HUES48 (cell line): Measurements from ENCODE around the gene SLC35B2.

ENCODE experiments used
- H3K27ac ChIP-seq: one replicate; pipeline ENCODE4 v1.7.0; 2013; ENCODE audit warnings: low read depth, low read length, inconsistent platforms
- H3K27me3 ChIP-seq: 2 replicates; pipeline ENCODE4 v1.6.1; 2013; ENCODE audit warnings: mild to moderate bottlenecking, low read length; ENCODE audit not compliant: control insufficient read depth, insufficient read depth
- H3K36me3 ChIP-seq: 2 replicates; pipeline ENCODE4 v1.6.1; 2013; ENCODE audit warnings: low read length; ENCODE audit not compliant: control insufficient read depth, insufficient read depth
- H3K4me1 ChIP-seq: 2 replicates; pipeline ENCODE4 v1.6.1; 2013; ENCODE audit warnings: mild to moderate bottlenecking, low read length; ENCODE audit not compliant: control insufficient read depth, insufficient read depth
- H3K4me3 ChIP-seq: 2 replicates; pipeline ENCODE4 v1.5.1; 2013; ENCODE audit warnings: mild to moderate bottlenecking, low read depth, low read length
- H3K9ac ChIP-seq: 2 replicates; pipeline ENCODE4 v1.6.1; 2013; ENCODE audit warnings: mild to moderate bottlenecking, low read depth, low read length, moderate library complexity
- H3K9me3 ChIP-seq: 2 replicates; pipeline ENCODE4 v1.6.1; 2013; ENCODE audit warnings: low read length; ENCODE audit not compliant: control insufficient read depth, insufficient read depth

SLC35B2 gene

DNA sequence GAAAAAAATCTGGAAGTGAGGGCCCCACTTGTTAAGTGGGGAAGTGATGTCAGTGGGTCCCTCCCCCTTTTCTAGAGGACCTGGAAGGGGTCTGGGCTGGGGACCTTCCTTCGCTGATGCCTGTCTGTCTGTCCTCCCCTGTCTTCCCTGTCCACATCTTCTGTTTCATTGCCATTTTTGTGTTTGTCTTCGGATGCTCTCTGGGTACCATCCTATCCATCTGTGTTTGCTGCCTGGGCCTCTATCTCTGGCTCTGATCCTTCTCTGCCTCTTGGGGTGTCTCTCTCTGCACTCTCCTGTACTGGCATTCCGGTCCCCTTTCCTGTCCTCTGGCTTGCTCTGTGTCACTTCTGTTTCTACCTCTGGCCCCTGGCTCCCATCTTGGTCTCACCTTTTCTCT lies 15.2 kb upstream of the SLC35B2 start:
- H3K27ac ChIP-seq: no peak overlapping the region
- no peak overlapping the region for H3K4me3 ChIP-seq
- peaks cover 53% of the 10 kb centered on the region for H3K27me3 ChIP-seq
- no peak overlapping the region for H3K9ac ChIP-seq
- peaks cover 25% of the 10 kb centered on the region for H3K4me1 ChIP-seq
- no peaks in the 10 kb centered on the region for H3K36me3 ChIP-seq
- no peaks in the 10 kb centered on the region for H3K9me3 ChIP-seq

DNA sequence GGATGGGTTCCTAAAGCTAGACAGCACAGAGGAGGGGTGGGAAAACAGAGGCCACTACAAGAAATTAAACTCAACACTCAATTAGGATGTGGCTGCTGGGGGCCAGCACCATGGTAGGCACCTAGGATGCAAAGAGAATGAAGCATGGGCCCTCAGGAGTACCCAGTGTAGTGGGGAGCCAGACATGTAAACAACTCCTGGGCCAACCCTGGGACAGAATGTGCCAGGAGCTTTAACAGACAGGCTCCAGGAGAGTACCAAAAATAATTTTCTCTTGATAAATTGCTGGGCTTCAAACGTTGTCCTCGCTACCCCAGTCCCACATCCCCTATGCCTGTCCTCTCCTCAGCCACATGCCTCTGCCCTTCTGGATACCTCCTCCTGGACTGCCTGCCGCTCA lies 14.6 kb upstream of the SLC35B2 start:
- H3K27me3 ChIP-seq: peaks cover 47% of the 10 kb centered on the region
- H3K36me3 ChIP-seq: no peaks in the 10 kb centered on the region
- no peak overlapping the region for H3K9ac ChIP-seq
- no peaks in the 10 kb centered on the region for H3K9me3 ChIP-seq
- H3K4me1 ChIP-seq: peaks cover 25% of the 10 kb centered on the region
- H3K27ac ChIP-seq: no peak overlapping the region
- no peak overlapping the region for H3K4me3 ChIP-seq

DNA sequence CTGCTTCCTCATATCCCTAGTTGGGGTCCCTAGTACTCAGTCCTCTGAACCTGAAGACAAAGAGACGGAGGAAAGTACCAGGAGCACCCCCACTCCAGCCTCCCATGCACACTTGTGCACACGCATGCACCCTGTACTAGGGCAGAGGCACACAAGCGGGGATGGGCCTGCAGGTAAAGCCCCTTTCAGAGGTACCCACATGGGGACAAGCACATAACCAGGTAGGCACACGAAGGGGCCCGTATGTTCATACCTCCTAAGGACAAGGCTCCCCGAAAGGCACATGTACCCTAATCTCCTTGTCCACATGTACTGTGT lies 14.0 kb upstream of the SLC35B2 start:
- Histone ChIP-seq H3K9ac (no peak overlapping the region), H3K27me3 (peaks cover 42% of the 10 kb centered on the region), H3K27ac (no peak overlapping the region), H3K9me3 (no peaks in the 10 kb centered on the region), H3K4me1 (peaks cover 25% of the 10 kb centered on the region), H3K36me3 (no peaks in the 10 kb centered on the region), H3K4me3 (peak overlapping the region; percentile 52)

DNA sequence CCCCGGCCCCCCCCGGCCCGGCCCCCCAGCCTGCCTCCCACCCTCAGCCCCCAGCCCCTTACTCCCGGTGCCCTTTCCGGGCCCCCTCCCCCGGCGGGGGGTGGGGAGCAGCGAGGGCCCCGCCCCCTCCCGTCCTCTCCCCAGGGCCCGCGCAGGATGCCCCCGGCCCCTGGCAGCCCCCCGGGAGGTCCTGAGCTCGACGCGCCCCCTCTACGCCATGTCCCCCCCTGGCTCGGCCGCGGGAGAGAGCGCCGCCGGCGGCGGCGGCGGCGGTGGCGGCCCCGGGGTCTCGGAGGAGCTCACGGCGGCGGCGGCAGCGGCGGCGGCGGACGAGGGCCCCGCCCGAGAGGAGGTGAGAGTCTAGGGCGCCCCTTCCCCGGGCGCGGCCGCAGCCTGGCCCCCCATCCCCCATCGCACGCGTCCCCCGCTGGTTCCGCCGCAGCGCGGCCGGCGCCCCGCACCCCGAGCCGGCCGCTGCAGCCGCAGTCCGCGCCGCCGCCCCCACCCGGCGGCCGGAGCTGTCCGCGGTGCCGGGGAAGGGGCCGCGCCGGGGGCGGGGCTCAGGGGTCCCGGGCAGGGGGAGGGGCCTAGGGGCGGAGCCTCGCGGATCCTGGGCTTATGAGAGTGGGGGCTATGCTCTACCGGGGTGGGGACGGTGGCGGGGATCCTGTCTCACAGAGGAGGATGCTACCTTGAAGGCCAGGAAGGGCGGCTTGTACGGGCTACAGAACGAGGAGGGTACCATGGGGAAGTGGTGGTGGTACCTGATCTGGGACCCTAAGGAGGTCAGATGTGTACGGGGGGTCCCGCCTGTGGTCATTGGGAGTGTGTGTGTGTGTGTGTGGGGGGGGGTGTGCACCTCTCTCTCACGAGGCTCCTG lies 13.4 kb upstream of the SLC35B2 start:
- Histone ChIP-seq H3K4me1 (peaks cover 24% of the 10 kb centered on the region), H3K27ac (no peak overlapping the region), H3K36me3 (no peaks in the 10 kb centered on the region), H3K9me3 (no peaks in the 10 kb centered on the region), H3K9ac (no peak overlapping the region), H3K27me3 (peaks cover 36% of the 10 kb centered on the region), H3K4me3 (peak overlapping the region; percentile 52)

DNA sequence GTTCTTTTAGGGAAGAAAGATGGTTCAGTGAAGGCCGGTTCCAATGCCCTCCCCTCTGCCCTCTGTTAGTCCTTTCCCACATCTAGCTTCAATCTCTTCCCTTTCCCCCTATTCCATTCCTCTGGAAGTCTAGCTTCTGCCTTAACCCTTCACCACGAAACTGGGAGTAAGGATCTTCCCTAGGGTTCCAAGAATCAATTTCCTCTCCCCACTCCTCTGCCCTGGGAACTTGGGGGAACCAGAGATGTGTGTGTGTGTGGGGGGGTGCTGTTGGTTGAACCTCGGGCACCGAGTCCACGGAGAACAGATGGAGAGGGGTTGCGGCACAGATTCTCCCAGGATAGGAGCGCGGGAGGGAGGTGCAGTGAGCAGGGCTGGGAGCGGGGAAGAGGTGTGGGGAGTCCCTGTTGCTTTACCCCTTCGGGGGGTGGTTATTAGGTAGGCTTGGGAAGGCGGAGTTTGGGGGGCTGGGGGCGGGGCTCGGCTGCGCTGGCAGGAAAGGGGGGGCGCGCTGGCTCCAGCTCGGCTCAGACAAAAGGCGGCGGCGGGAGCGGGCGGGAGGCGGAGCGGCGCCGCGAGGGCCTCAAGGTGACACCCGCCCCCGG lies 12.7 kb upstream of the SLC35B2 start, which contains the start of gene TMEM151B:
TSS of gene TMEM151B (plus strand) at position 530 of the 605 bp plus-strand sequence. CDS start 293 bp downstream, outside the sequence.
- Histone ChIP-seq H3K4me3 (peak within 1 kb of the TSS; percentile 52), H3K9me3 (no peaks in the 10 kb centered on the region), H3K9ac (no peak within 1 kb of the TSS), H3K27me3 (peaks cover 28% of the 10 kb centered on the region), H3K27ac (no peak within 1 kb of the TSS), H3K36me3 (no peaks in the 10 kb centered on the region), H3K4me1 (peaks cover 20% of the 10 kb centered on the region)

DNA sequence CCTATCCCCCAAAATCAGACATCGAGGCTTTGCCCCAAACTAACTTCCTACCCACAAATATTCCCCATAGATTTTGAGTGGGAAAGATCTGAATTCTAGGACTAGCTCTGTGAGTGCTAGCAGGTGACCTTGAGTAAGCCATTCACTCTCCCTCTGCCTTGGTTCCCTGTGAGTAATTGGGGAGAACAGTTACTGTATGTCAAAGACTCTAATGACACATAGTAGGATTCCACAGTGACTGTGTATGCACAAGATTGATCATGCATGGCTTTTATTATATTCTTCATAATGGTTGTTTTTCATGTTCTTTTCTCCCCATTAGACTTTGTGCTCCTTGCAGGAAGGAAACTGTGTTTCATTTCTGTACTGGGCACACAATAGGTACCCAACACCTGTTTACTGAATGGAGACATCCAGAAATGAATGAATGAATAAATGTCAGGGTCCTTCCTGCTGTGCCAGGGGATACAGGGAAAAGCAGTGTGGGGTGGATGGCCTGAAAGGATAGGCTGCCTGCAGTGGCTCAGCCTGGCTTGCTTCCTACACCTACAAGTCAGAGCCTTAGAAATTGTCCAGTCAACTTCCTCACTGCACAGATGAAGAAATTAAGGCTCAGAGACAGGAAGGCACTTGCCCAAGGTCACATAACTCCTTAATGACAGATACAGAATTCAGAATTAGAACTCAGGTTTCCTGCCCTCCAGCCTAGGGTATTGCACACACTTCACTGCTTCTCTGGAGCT lies 12.0 kb upstream of the SLC35B2 start:
- Histone ChIP-seq H3K36me3 (no peaks in the 10 kb centered on the region), H3K4me3 (no peak overlapping the region), H3K27ac (no peak overlapping the region), H3K9me3 (no peaks in the 10 kb centered on the region), H3K4me1 (peaks cover 23% of the 10 kb centered on the region), H3K27me3 (peaks cover 27% of the 10 kb centered on the region), H3K9ac (no peak overlapping the region)

DNA sequence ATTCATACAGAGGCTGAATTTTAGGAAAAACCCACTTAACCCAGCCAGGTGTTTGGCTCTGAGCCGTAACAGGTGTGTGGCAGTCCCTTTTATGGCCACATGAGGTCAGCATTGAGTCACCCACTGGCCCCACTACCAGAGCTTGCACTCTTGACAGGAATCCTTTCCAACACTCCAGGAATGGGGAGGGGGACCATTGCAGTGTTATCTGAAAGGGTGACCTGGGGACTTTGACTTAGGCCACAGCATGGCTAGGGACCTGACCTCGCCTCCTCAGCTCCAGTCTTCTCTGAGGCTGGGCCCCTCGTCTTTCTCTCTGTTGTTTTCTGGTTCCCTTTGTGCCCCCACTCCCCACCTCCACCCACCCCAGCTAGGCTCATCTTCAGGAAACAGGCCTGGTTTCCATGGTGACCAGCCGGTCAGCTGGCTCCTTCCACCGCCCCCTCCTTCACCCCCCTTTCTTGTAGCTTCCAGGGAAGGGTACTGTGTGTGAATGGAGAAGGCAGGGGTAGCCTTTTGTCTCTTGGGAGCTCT lies 10.8 kb upstream of the SLC35B2 start:
- Histone ChIP-seq H3K27ac (no peak overlapping the region), H3K36me3 (no peaks in the 10 kb centered on the region)

DNA sequence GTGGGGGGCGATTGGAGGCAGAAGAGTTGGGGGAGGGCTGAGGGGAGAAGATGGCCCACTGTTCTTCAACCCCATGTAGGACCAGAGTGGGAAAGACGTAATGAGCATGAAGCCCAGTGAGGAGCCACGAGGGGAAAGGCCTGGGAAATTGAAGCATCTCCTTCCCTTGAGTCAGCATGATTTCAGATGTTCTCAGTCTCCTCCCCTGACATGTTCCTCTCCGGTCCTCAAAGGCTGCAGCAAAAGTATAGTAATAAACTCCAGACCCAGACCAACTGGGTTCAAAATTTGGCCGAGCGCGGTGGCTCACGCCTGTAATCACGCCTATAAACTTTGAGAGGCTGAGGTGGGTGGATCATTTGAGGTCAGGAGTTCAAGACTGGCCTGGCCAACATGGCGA lies 9.9 kb upstream of the SLC35B2 start:
- Histone ChIP-seq H3K4me1 (peaks cover 36% of the 10 kb centered on the region), H3K36me3 (no peaks in the 10 kb centered on the region), H3K9me3 (no peaks in the 10 kb centered on the region), H3K9ac (no peak overlapping the region), H3K27me3 (peaks cover 22% of the 10 kb centered on the region), H3K4me3 (no peak overlapping the region), H3K27ac (no peak overlapping the region)

More for the DNA sequence above, 10.8 kb upstream of the SLC35B2 start:
- Histone ChIP-seq H3K9me3 (no peaks in the 10 kb centered on the region), H3K9ac (no peak overlapping the region), H3K4me3 (no peak overlapping the region), H3K27me3 (peaks cover 22% of the 10 kb centered on the region), H3K4me1 (peaks cover 35% of the 10 kb centered on the region)

DNA sequence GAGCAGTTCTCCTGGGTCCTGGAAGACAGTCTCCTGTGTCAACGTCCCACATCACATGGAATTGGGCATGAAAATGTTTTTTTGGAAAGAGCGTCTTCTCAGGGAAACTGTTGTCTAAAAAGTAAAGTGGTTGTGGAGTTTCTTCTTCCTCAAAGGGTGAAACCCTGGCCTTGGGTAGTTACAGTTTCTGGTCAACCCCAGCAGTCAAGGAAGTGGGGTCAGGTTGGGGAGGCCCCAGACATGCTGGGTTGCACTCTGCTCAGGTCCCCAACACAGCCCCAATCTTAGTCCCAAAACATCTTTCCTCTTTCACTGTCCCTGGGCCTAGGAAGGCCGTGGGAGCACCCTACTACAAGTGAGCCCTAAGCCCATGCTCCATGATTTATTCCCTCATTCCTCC lies 9.0 kb upstream of the SLC35B2 start:
- Histone ChIP-seq H3K27me3 (peaks cover 22% of the 10 kb centered on the region), H3K4me1 (peaks cover 29% of the 10 kb centered on the region), H3K9ac (no peak overlapping the region), H3K9me3 (no peaks in the 10 kb centered on the region), H3K27ac (no peak overlapping the region), H3K36me3 (no peaks in the 10 kb centered on the region), H3K4me3 (no peak overlapping the region)

DNA sequence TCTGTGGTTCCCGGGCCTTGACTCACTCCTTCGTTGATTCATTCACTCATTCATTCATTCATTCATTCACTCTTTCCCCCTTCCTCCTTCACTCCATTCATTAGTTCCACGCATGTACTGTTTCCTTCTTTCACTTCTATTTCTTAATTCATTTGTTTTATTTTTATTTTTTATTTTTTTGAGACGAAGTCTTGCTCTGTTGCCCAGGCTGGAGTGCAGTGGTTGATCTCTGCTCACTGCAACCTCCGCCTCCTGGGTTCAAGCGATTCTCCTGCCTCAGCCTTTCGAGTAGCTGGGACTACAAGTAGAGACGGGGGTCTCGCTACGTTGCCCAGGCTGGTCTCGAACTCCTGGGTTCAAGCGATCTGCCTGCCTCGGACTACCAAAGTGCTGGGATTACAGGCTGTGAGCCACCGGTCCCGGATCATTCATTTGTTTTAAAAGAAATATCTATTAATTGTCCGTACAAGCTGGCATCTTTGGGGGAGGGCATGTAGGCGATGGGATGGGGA lies 8.4 kb upstream of the SLC35B2 start:
- Histone ChIP-seq H3K36me3 (no peaks in the 10 kb centered on the region), H3K4me1 (peaks cover 26% of the 10 kb centered on the region), H3K9ac (no peak overlapping the region), H3K9me3 (no peaks in the 10 kb centered on the region), H3K4me3 (no peak overlapping the region; the same call in 1 of the 2 replicates), H3K27me3 (peaks cover 22% of the 10 kb centered on the region), H3K27ac (no peak overlapping the region)
